Esophagus muscularis mucosa (tissue), 4 donors: Measurements from ENCODE around the gene MPV17.

Experiments
- EP300 ChIP-seq: sonication (generic); formaldehyde crosslinking; IDR thresholded peaks from one replicate; pipeline ENCODE4 v1.6.1; 2017; ENCODE audit warnings: antibody characterized with exemption
- POLR2A ChIP-seq: fragments of 450-650 bp; IDR thresholded peaks from one replicate; pipeline ENCODE4 v1.6.1; 2017; ENCODE audit warnings: antibody characterized with exemption, moderate library complexity, mild to moderate bottlenecking, low read depth
- POLR2AphosphoS5 ChIP-seq, 2 donors: sonication (generic); formaldehyde crosslinking; IDR thresholded peaks; one replicate each; pipeline ENCODE4 v1.6.1; 2017; ENCODE audit warnings: antibody characterized with exemption in 2 of 2
- TF ChIP-seq, protein P1 (sequence below), 3 experiments: fragments of 200-600 bp in 2 of 3; fragments of 450-650 bp in 1 of 3; sonication (generic) in 2 of 3; IDR thresholded peaks; one replicate each; pipeline ENCODE4 v1.5.1; 2017 to 2019; ENCODE audit warnings: antibody characterized with exemption in 3 of 3, mild to moderate bottlenecking in 2 of 3, moderate library complexity in 1 of 3

DNA sequence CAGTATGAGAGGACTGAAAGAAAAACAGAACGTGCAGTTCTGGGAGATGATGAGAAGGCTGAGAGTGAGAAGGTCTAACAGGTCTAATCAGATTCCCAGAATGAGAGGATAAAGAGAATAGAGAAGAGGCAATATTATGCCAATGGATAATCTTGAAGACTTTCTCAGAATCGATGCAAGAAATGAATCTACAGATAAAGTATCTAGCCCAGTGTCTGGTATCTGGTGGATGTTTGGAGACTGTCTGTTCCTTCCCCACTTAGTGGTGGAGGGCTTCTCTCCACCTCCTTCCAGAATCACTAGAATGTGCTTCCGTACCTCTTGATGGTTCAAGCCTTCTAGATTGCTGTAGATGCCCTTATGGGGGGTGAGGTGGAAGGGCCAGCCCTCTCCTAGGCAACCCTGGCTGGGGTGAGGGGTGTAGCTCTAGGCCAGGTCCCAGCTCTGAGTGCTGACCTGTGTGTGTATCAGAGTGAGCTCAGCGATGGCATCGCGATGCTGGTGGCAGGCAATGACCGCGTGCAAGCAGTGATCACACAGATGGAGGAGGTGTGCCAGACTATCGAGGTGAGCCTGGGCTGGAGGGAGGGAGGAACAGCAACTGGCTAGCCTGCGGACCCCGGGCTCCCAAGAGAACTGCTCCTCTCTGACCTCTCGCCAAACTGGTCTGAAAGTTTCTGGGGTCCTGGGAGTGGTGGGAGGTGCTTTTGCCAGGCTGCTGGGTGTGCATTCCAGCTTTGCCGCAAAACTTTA lies 18.2 kb downstream of the MPV17 start:
- TF ChIP-seq, protein P1, sequence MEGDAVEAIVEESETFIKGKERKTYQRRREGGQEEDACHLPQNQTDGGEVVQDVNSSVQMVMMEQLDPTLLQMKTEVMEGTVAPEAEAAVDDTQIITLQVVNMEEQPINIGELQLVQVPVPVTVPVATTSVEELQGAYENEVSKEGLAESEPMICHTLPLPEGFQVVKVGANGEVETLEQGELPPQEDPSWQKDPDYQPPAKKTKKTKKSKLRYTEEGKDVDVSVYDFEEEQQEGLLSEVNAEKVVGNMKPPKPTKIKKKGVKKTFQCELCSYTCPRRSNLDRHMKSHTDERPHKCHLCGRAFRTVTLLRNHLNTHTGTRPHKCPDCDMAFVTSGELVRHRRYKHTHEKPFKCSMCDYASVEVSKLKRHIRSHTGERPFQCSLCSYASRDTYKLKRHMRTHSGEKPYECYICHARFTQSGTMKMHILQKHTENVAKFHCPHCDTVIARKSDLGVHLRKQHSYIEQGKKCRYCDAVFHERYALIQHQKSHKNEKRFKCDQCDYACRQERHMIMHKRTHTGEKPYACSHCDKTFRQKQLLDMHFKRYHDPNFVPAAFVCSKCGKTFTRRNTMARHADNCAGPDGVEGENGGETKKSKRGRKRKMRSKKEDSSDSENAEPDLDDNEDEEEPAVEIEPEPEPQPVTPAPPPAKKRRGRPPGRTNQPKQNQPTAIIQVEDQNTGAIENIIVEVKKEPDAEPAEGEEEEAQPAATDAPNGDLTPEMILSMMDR (IDR thresholded peaks at IDR 0.05) = no peak
- no peak for TF ChIP-seq EP300
- no peak for TF ChIP-seq POLR2A
- TF ChIP-seq POLR2AphosphoS5 (IDR thresholded peaks at IDR 0.05) = no peak
